GM10248 (cell line): ENCODE measurements around the gene POC1B.

Source experiments
- CTCF ChIA-PET: fragments of 300-600 bp; sonication (Branson Sonifier 250); formaldehyde crosslinking; extraction: SDS; loops from one replicate; lab custom pipeline; 2021; ENCODE audit warnings: antibody characterized with exemption; lab: Yijun Ruan, JAX
- POLR2A ChIA-PET: fragments of 350-650 bp; sonication (Branson Sonifier 250); formaldehyde crosslinking; extraction: SDS; loops from one replicate; lab custom pipeline; 2020; ENCODE audit warnings: antibody characterized with exemption; lab: Yijun Ruan, JAX
- DNase-seq: peaks from one replicate; pipeline ENCODE4 v3.0.0; 2012; ENCODE audit errors: extremely low spot score
- CTCF ChIP-seq: IDR thresholded peaks from 2 replicates; pipeline ENCODE4 v1.5.1; 2012; ENCODE audit warnings: mild to moderate bottlenecking, low read depth; ENCODE audit errors: extremely low read depth, missing control alignments, control extremely low read depth

POC1B gene

DNA sequence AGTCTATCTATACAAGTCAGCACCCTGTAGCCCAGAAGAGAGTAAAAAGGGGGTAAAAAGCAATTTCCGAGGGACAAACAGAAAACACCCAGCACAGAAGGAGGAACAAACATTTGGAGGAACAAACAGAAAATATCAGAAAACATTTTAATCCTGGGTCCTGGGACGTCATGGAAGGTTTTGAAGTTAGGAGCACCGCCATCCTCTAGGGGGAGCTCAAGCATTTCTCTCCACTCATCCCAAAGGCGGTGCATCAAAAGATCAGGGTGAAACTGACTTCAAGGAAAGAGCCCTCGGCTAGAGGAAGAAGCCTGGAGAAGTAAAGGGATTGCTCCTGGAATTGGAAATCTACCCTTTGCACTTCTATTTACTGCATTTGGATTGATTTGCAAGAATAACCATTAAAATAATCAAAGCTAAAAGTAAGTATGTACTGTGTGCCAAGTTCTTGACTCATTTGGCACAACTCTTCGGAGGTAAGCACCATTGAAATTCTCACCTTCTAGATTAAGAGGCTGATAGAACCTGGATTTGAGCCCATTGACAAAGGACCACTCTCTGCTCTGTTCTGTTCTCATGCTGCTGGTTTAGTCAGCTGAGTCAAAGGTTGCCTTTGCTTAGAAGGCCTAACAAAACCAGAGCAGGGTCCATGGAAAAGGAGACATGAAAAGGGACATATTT is 17.2 kb upstream of the POC1B start:
- CTCF ChIA-PET: interaction anchor here (0.6 to 4.1 kb wide), 55 partner anchors 9 to 1416 kb away, joined by 3 to 60 read pairs (median 4); partner anchors contain the start of gene POC1B
- POLR2A ChIA-PET: no interaction called here

GRCh38 chr12:89542236-89542635 is 16.4 kb upstream of the POC1B start:
- TF ChIP-seq CTCF: no peak
- CTCF ChIA-PET: interaction anchor here (0.6 to 4.1 kb wide), 29 partner anchors 8 to 1417 kb away, joined by 3 to 60 read pairs (median 5); no protein-coding TSS in a partner anchor
- no peak for DNase-seq
- POLR2A ChIA-PET: no interaction called here

More for the DNA sequence above, 17.2 kb upstream of the POC1B start:
- TF ChIP-seq CTCF: peak; percentile 86
- peak; percentile 45 for DNase-seq

DNA sequence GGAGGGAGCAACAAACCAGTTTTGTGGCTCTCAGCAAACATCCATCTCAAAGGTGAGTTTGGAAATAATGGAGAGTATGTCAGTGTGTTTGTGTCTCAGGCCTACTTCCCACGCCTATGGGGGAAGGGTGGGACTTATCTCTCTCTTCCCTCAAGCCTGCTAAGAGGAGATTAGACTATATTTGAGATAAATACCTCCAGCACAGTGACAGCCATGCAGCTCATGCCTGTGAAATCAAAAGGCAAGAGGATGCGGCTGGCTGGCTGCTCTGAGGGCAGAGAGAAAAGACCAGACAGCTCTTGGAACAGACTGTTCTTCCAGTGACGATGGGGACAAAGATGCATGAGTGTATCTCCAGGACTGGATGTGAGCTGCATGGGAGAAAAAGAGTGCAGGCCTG is 14.7 kb upstream of the POC1B start:
- no peak for DNase-seq
- CTCF ChIA-PET: interaction anchor here (0.9 to 1.7 kb wide), 4 partner anchors 13 to 563 kb away, joined by 3 read pairs; no protein-coding TSS in a partner anchor
- POLR2A ChIA-PET: no interaction called here
- no peak for TF ChIP-seq CTCF

- CTCF ChIA-PET: interaction anchor here (1.0 to 1.7 kb wide), 9 partner anchors 9 to 563 kb away, joined by 3 to 7 read pairs (median 3); no protein-coding TSS in a partner anchor
- POLR2A ChIA-PET: no interaction called here
Measured at GRCh38 chr12:89539426-89540223, 13.8 kb upstream of the POC1B start.

GRCh38 chr12:89538897-89539296 is 13.1 kb upstream of the POC1B start:
- ChIA-PET CTCF (interaction anchor here (1.0 to 1.7 kb wide), 8 partner anchors 9 to 545 kb away, joined by 3 to 7 read pairs (median 3); no protein-coding TSS in a partner anchor), POLR2A (no interaction called here)
- no peak for TF ChIP-seq CTCF
- DNase-seq: no peak

More at GRCh38 chr12:89539426-89540223, 13.8 kb upstream of the POC1B start:
- no peak for DNase-seq
- TF ChIP-seq CTCF: no peak

GRCh38 chr12:89537389-89537788 is 11.5 kb upstream of the POC1B start:
- CTCF ChIA-PET: interaction anchor here (1.6 kb wide), 1 partner anchor 567 kb away, joined by 3 read pairs; no protein-coding TSS in a partner anchor
- TF ChIP-seq CTCF: no peak
- POLR2A ChIA-PET: no interaction called here
- DNase-seq: no peak
